Heart right ventricle (tissue), 16 donors: Measurements from ENCODE around the gene FGF14. TPM values are rescaled to one million over a fixed set of nuclear protein-coding genes. Genes with fewer than 3 reads are reported as not detected.
"Not testable (repeated sequence)": the region's sequence is repeated elsewhere in the genome, so short reads cannot be mapped to it uniquely, and the experiment has no call there.

ENCODE experiments used
- ATAC-seq, 8 donors: fragments of 200-7000 bp; cut with Tn5 transposase; one replicate each; pipeline ENCODE4 v1.9.1; 2020; ENCODE audit warnings: mild to moderate bottlenecking in 8 of 8, moderate library complexity in 8 of 8, moderate number of reproducible peaks in 1 of 8
- DNase-seq, 2 donors: peaks; one replicate each; pipeline ENCODE4 v3.0.0-alpha.2; 2020
- H3K27ac ChIP-seq, 10 donors: fragments of 200-600 bp; sonication (generic) in 2 of 10; one replicate each; pipeline versions ENCODE4 v1.5.0 to v1.8.0; 2020 to 2022; ENCODE audit warnings: mild to moderate bottlenecking in 3 of 10
- H3K27me3 ChIP-seq, 7 donors: fragments of 200-600 bp; one replicate each; pipeline ENCODE4 v1.8.0; 2021 to 2022; ENCODE audit warnings: mild to moderate bottlenecking in 2 of 7
- H3K36me3 ChIP-seq, 9 donors: fragments of 200-600 bp; sonication (generic) in 1 of 9; one replicate each; pipeline versions ENCODE4 v1.5.0 to v1.8.0; 2020 to 2022; ENCODE audit warnings: mild to moderate bottlenecking in 2 of 9
- H3K4me1 ChIP-seq, 9 donors: fragments of 200-600 bp; sonication (generic) in 1 of 9; one replicate each; pipeline versions ENCODE4 v1.5.0 to v1.8.0; 2020 to 2022; ENCODE audit warnings: mild to moderate bottlenecking in 4 of 9
- H3K4me3 ChIP-seq, 10 donors: fragments of 200-600 bp; sonication (generic) in 2 of 10; one replicate each; pipeline versions ENCODE4 v1.5.0 to v1.8.0; 2020 to 2022; ENCODE audit warnings: mild to moderate bottlenecking in 7 of 10, moderate library complexity in 2 of 10
- H3K9me3 ChIP-seq, 11 donors: fragments of 200-600 bp in 10 of 11; sonication (generic) in 2 of 11; one replicate each; pipeline versions ENCODE4 v1.5.0 to v1.8.0; 2013 to 2022; ENCODE audit warnings: mild to moderate bottlenecking in 2 of 11, control low read depth in 1 of 11, moderate library complexity in 1 of 11
- CTCF ChIP-seq, 9 donors: fragments of 200-600 bp; sonication (generic) in 2 of 9; IDR thresholded peaks; one replicate each; pipeline versions ENCODE4 v1.5.0 to v1.8.0; 2021 to 2022; ENCODE audit warnings: antibody characterized with exemption in 9 of 9, mild to moderate bottlenecking in 5 of 9, moderate library complexity in 1 of 9
- WGBS, 2 donors: extraction: QIAGEN DNeasy Blood & Tissue Kit; methylation state at CpG; one replicate each; pipeline ENCODE4 v1.1.7; 2013; ENCODE audit warnings: inconsistent platforms in 1 of 2; 5-methylcytosine and 5-hydroxymethylcytosine counted together
- intact Hi-C, 10 donors: fragments of 100-400 bp; cut with DNase I; formaldehyde crosslinking; loops; one replicate each; pipeline versions ENCODE4 v1.11.1 to v1.14.2; 2022
- polyA plus RNA-seq, 2 donors: library from polyadenylated mRNA; stranded (reverse); fragments of 200-250 nt; gene quantifications; one replicate each; pipeline ENCODE4 v1.2.3, GENCODE V29; 2013
- total RNA-seq, 10 donors: library from RNA; stranded (reverse); fragmentation: NEBNext Ultra II Directional in 3 of 10; extraction: Animal tissue kit (Norgen Biotek cat#: 25700) in 3 of 10; gene quantifications; one replicate each; pipeline versions ENCODE4 v1.2.1 to v1.2.4, GENCODE V29; 2021 to 2023
- donor health status: Arrhythmogenic right ventricular cardiomyopathy.
- donor health status: ischemic (EF 13 %, LVEDD 7.1; RV severe dilation, severe dysfunction).
- donor health status: healthy with polysubstance abuse.
- donor health status: DM: no; HTN: yes; CAD: no.
- donor health status: DM: no; HTN: no; CAD: no.
- donor health status: ischemic (EF 25% LVEDD 6.9; RV normal size, moderate dysfunction).
- donor health status: ischemic (EF 25% LVEDD 5.7; RV mildly dilated, moderate dysfunction).
- donor health status: healthy.
- donor health status: DM: yes; HTN: yes; CAD: no.
- donor health status: Ischemic cardiomyopathy.
- donor health status: ischemic (EF 35%, LVEDD 5.7; RV mildly dilated, moderate dysfunction).
- donor health status: nonischemic (EF 11% LVEDD 7.7; RV severe dilation, severe dysfunction).
- donor health status: DM: yes; HTN: yes; CAD: no.
- donor health status: PGD.
- donor health status: ischemic (EF 29% LVEDD 5.4; RV normal size, mild dysfunction).
- donor health status: nonischemic (EF 23%, LVEDD 6.1; RV moderate dilation, normal function).

Gene FGF14
- total and polyA plus RNA-seq, 12 donors, result 0.20 to 7.8 (median 5.3) TPM

DNA sequence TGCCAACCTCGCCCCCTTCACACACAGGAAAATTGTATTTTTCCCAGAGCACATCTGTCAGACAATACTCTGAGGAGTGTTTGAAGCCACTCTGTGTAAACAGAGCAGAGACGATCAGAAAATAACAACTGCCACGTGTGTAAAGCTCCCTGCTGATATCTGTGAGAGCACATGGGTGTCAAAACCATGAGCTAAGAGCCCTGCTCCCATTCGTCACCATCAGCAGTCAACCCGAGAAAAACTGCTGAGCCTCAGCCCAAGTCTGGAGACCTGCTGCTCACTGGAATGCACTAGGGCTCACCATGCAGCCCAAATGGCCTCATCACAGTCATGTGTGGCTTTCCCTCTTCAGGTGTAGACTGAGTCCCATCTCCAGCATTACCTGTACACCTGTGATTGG, 304.1 kb downstream of the FGF14 start:
- Histone ChIP-seq H3K27ac (no peak overlapping the region), H3K36me3 (no peaks in the 10 kb centered on the region), H3K4me3 (no peak overlapping the region), H3K27me3 (no peaks in the 10 kb centered on the region), H3K9me3 (no peaks in the 10 kb centered on the region), H3K4me1 (peaks cover 0 to 22% (median 0%) of the 10 kb centered on the region in 9 donors)
- 22 to 25% methylated on average over 5 of the region's 5 CpGs for WGBS, 2 donors
- TF ChIP-seq CTCF (IDR thresholded peaks at IDR 0.05), result no peak
- no peak for DNase-seq
- intact Hi-C loops, result loop anchor here in 2 of 10 donors (10.0 kb wide), 1 partner anchor 153 kb away; no protein-coding TSS in a partner anchor
- ATAC-seq, result peak in 6 of 8 donors; percentile 19 to 62 (median 52)

- not testable (repeated sequence) for H3K27ac ChIP-seq, H3K4me3 ChIP-seq, H3K27me3 ChIP-seq, H3K9me3 ChIP-seq, DNase-seq, H3K36me3 ChIP-seq
- intact Hi-C loops, result loop anchor here in 2 of 10 donors (5.0 to 10.0 kb wide), 2 partner anchors 148 to 309 kb away; partner anchors contain the start of gene FGF14 (in 1 of the 2)
- peaks cover 0 to 48% (median 0%) of the 10 kb centered on the region in 9 donors for H3K4me1 ChIP-seq
- ATAC-seq, result peak in 3 of 8 donors; percentile 46 to 60 (median 56)
Observed at GRCh38 chr13:102093288-102093687, 308.6 kb downstream of the FGF14 start.

GRCh38 chr13:102091231-102091630, 310.6 kb downstream of the FGF14 start:
- Histone ChIP-seq H3K4me1 (peaks cover 0 to 32% (median 0%) of the 10 kb centered on the region in 9 donors), H3K4me3 (no peak overlapping the region), H3K27me3 (no peaks in the 10 kb centered on the region), H3K9me3 (no peaks in the 10 kb centered on the region), H3K27ac (peak overlapping the region in 2 of 10 donors; percentile 57 to 72), H3K36me3 (no peaks in the 10 kb centered on the region)
- TF ChIP-seq CTCF (IDR thresholded peaks at IDR 0.05), result peak in 3 of 9 donors; percentile 9 to 15 (median 15)
- ATAC-seq (peak in 2 of 8 donors; percentile 24 to 44), DNase-seq (no peak)
- 50 to 56% methylated on average over 3 of the region's 3 CpGs for WGBS, 2 donors
- intact Hi-C loops, result loop anchor here in 2 of 10 donors (5.0 to 10.0 kb wide), 2 partner anchors 146 to 311 kb away; partner anchors contain the start of gene FGF14 (in 1 of the 2)

- DNase-seq (no peak), ATAC-seq (peak in 4 of 8 donors; percentile 8 to 59 (median 50))
- TF ChIP-seq CTCF (IDR thresholded peaks at IDR 0.05), result no peak
- intact Hi-C loops, result loop anchor here in 2 of 10 donors (5.0 to 10.0 kb wide), 2 partner anchors 146 to 312 kb away; partner anchors contain the start of gene FGF14 (in 1 of the 2)
- no peaks in the 10 kb centered on the region for H3K36me3 ChIP-seq
- no peaks in the 10 kb centered on the region for H3K9me3 ChIP-seq
- no peak overlapping the region for H3K4me3 ChIP-seq
- H3K4me1 ChIP-seq, result peaks cover 0 to 32% (median 0%) of the 10 kb centered on the region in 9 donors
- peak overlapping the region in 9 of 10 donors; percentile 5 to 74 (median 57) for H3K27ac ChIP-seq
- 55 to 61% methylated on average over 8 of the region's 8 CpGs for WGBS, 2 donors
- H3K27me3 ChIP-seq, result no peaks in the 10 kb centered on the region
Observed at GRCh38 chr13:102090532-102090931, 311.3 kb downstream of the FGF14 start.

GRCh38 chr13:102089722-102090121, 312.1 kb downstream of the FGF14 start:
- intact Hi-C loops, result loop anchor here in 5 of 10 donors (5.0 to 10.0 kb wide), 4 partner anchors 75 to 313 kb away; partner anchors contain the start of gene FGF14 (in 1 of the 5)
- no peak for DNase-seq
- no peak overlapping the region for H3K4me3 ChIP-seq
- no peaks in the 10 kb centered on the region for H3K27me3 ChIP-seq
- no peak for TF ChIP-seq CTCF (IDR thresholded peaks at IDR 0.05)
- ATAC-seq, result peak in 7 of 8 donors; percentile 38 to 94 (median 80)
- H3K36me3 ChIP-seq, result no peaks in the 10 kb centered on the region
- H3K27ac ChIP-seq, result peak overlapping the region; percentile 5 to 74 (median 55)
- peaks cover 0 to 32% (median 0%) of the 10 kb centered on the region in 9 donors for H3K4me1 ChIP-seq
- no peaks in the 10 kb centered on the region for H3K9me3 ChIP-seq
